Urinary bladder (tissue), 4 donors: Measurements from ENCODE around the gene AMPD3. TPM values are rescaled to one million over a fixed set of nuclear protein-coding genes. Genes with fewer than 3 reads are reported as not detected.
"Not testable (repeated sequence)": the region's sequence is repeated elsewhere in the genome, so short reads cannot be mapped to it uniquely, and the experiment has no call there.

ENCODE experiments used
- DNase-seq: peaks from one replicate; pipeline ENCODE4 v3.0.0-alpha.2; 2015; ENCODE audit errors: extremely low spot score
- H3K27ac ChIP-seq: one replicate; pipeline ENCODE4 v1.5.1; 2013; ENCODE audit warnings: low read depth, mild to moderate bottlenecking, moderate library complexity
- H3K36me3 ChIP-seq: one replicate; pipeline ENCODE4 v1.6.1; 2013; ENCODE audit warnings: mild to moderate bottlenecking, moderate library complexity; ENCODE audit not compliant: insufficient read depth
- H3K4me1 ChIP-seq: one replicate; pipeline ENCODE4 v1.6.1; 2013; ENCODE audit warnings: mild to moderate bottlenecking, moderate library complexity; ENCODE audit not compliant: insufficient read depth
- H3K4me3 ChIP-seq: one replicate; pipeline ENCODE4 v1.5.1; 2013; ENCODE audit warnings: low read depth, low read length
- WGBS: extraction: QIAGEN DNeasy Blood & Tissue Kit; methylation state at CpG from one replicate; pipeline ENCODE4 v1.1.7; 2013; 5-methylcytosine and 5-hydroxymethylcytosine counted together
- polyA plus RNA-seq: library from polyadenylated mRNA; stranded (reverse); fragments of 200-250 nt; gene quantifications from one replicate; pipeline ENCODE4 v1.2.3, GENCODE V29; 2013
- total RNA-seq: library from RNA; depleted of rRNA; stranded (reverse); fragments of >200 nt; gene quantifications from one replicate; pipeline ENCODE4 v1.2.3, GENCODE V29; 2014
- donor health status: healthy with polysubstance abuse.
- donor health status: healthy.

Gene AMPD3
- total and polyA plus RNA-seq, 2 donors, result 2.4 to 5.2 TPM

- Histone ChIP-seq H3K4me1 (no peaks in the 10 kb centered on the region), H3K27ac (no peak overlapping the region), H3K4me3 (no peak overlapping the region), H3K36me3 (no peaks in the 10 kb centered on the region)
- no peak for DNase-seq
- WGBS, result 40% methylated on average over 6 of the region's 6 CpGs
Measured at GRCh38 chr11:10418259-10418949, 36.7 kb upstream of the AMPD3 start.

GRCh38 chr11:10418950-10419310 is 36.1 kb upstream of the AMPD3 start:
- WGBS, result 34% methylated on average over 3 of the region's 3 CpGs
- Histone ChIP-seq H3K4me1 (no peaks in the 10 kb centered on the region), H3K27ac (no peak overlapping the region), H3K4me3 (no peak overlapping the region), H3K36me3 (no peaks in the 10 kb centered on the region)
- no peak for DNase-seq

- Histone ChIP-seq H3K4me1 (no peaks in the 10 kb centered on the region), H3K4me3 (no peak overlapping the region), H3K27ac (no peak overlapping the region), H3K36me3 (no peaks in the 10 kb centered on the region)
- DNase-seq, result no peak
- WGBS, result 82% methylated on average over 3 of the region's 3 CpGs
Measured at GRCh38 chr11:10426475-10426874, 28.6 kb upstream of the AMPD3 start.

GRCh38 chr11:10428453-10428852 is 26.6 kb upstream of the AMPD3 start:
- WGBS, result 51% methylated on average over 1 of the region's 1 CpG
- H3K36me3 ChIP-seq, result no peaks in the 10 kb centered on the region
- no peak overlapping the region for H3K4me3 ChIP-seq
- no peak for DNase-seq
- no peaks in the 10 kb centered on the region for H3K4me1 ChIP-seq
- no peak overlapping the region for H3K27ac ChIP-seq

- Histone ChIP-seq H3K27ac (no peak overlapping the region), H3K36me3 (no peaks in the 10 kb centered on the region), H3K4me1 (no peaks in the 10 kb centered on the region), H3K4me3 (no peak overlapping the region)
- DNase-seq, result no peak
- 99% methylated on average over 2 of the region's 2 CpGs for WGBS
Measured at GRCh38 chr11:10429526-10429925, 25.5 kb upstream of the AMPD3 start.

- Histone ChIP-seq H3K4me1 (no peaks in the 10 kb centered on the region), H3K36me3 (no peaks in the 10 kb centered on the region), H3K4me3 (no peak overlapping the region), H3K27ac (no peak overlapping the region)
- DNase-seq, result no peak
- 47% methylated on average over 1 of the region's 1 CpG for WGBS
Measured at GRCh38 chr11:10432493-10432892, 22.6 kb upstream of the AMPD3 start.

- WGBS, result 73% methylated on average over 1 of the region's 1 CpG
- Histone ChIP-seq H3K4me1 (no peaks in the 10 kb centered on the region), H3K36me3 (no peaks in the 10 kb centered on the region), H3K27ac (no peak overlapping the region), H3K4me3 (no peak overlapping the region)
- DNase-seq, result no peak
Measured at GRCh38 chr11:10432971-10433370, 22.1 kb upstream of the AMPD3 start.

- DNase-seq, result no peak
- no peaks in the 10 kb centered on the region for H3K36me3 ChIP-seq
- WGBS, result 69% methylated on average over 1 of the region's 1 CpG
- no peak overlapping the region for H3K4me3 ChIP-seq
- H3K27ac ChIP-seq, result no peak overlapping the region
- no peaks in the 10 kb centered on the region for H3K4me1 ChIP-seq
Measured at GRCh38 chr11:10436224-10436623, 18.8 kb upstream of the AMPD3 start.

GRCh38 chr11:10436683-10437082 is 18.4 kb upstream of the AMPD3 start:
- not testable (repeated sequence) for H3K27ac ChIP-seq, H3K36me3 ChIP-seq, DNase-seq, H3K4me3 ChIP-seq, H3K4me1 ChIP-seq
- WGBS, result 71% methylated on average over 1 of the region's 1 CpG

GRCh38 chr11:10438458-10438857 is 16.6 kb upstream of the AMPD3 start:
- H3K27ac ChIP-seq, result no peak overlapping the region
- no peaks in the 10 kb centered on the region for H3K4me1 ChIP-seq
- DNase-seq, result no peak
- no peaks in the 10 kb centered on the region for H3K36me3 ChIP-seq
- no peak overlapping the region for H3K4me3 ChIP-seq

GRCh38 chr11:10439351-10439750 is 15.7 kb upstream of the AMPD3 start:
- no peaks in the 10 kb centered on the region for H3K4me1 ChIP-seq
- WGBS, result 84% methylated on average over 2 of the region's 2 CpGs
- DNase-seq, result no peak
- H3K4me3 ChIP-seq, result no peak overlapping the region
- no peak overlapping the region for H3K27ac ChIP-seq
- H3K36me3 ChIP-seq, result no peaks in the 10 kb centered on the region

GRCh38 chr11:10439924-10440323 is 15.1 kb upstream of the AMPD3 start:
- 83% methylated on average over 6 of the region's 6 CpGs for WGBS

GRCh38 chr11:10440401-10440800 is 14.7 kb upstream of the AMPD3 start:
- Histone ChIP-seq H3K4me3 (no peak overlapping the region), H3K27ac (no peak overlapping the region), H3K36me3 (no peaks in the 10 kb centered on the region), H3K4me1 (no peaks in the 10 kb centered on the region)
- no peak for DNase-seq

More at GRCh38 chr11:10439924-10440323, 15.1 kb upstream of the AMPD3 start:
- no peak for DNase-seq
- H3K36me3 ChIP-seq, result no peaks in the 10 kb centered on the region
- no peaks in the 10 kb centered on the region for H3K4me1 ChIP-seq
- H3K27ac ChIP-seq, result no peak overlapping the region
- H3K4me3 ChIP-seq, result no peak overlapping the region

- Histone ChIP-seq H3K4me3 (no peak overlapping the region), H3K27ac (no peak overlapping the region), H3K4me1 (no peaks in the 10 kb centered on the region), H3K36me3 (no peaks in the 10 kb centered on the region)
- 95% methylated on average over 4 of the region's 4 CpGs for WGBS
- no peak for DNase-seq
Measured at GRCh38 chr11:10441091-10441490, 14.0 kb upstream of the AMPD3 start.
